HPDE6-E6E7 (cell line): Measurements from ENCODE around the gene CDKN2A.

Experiments used
- DNase-seq: peaks from one replicate; pipeline ENCODE4 v3.0.0; 2011; ENCODE audit warnings: missing footprints; ENCODE audit errors: extremely low spot score

Gene CDKN2A

DNA sequence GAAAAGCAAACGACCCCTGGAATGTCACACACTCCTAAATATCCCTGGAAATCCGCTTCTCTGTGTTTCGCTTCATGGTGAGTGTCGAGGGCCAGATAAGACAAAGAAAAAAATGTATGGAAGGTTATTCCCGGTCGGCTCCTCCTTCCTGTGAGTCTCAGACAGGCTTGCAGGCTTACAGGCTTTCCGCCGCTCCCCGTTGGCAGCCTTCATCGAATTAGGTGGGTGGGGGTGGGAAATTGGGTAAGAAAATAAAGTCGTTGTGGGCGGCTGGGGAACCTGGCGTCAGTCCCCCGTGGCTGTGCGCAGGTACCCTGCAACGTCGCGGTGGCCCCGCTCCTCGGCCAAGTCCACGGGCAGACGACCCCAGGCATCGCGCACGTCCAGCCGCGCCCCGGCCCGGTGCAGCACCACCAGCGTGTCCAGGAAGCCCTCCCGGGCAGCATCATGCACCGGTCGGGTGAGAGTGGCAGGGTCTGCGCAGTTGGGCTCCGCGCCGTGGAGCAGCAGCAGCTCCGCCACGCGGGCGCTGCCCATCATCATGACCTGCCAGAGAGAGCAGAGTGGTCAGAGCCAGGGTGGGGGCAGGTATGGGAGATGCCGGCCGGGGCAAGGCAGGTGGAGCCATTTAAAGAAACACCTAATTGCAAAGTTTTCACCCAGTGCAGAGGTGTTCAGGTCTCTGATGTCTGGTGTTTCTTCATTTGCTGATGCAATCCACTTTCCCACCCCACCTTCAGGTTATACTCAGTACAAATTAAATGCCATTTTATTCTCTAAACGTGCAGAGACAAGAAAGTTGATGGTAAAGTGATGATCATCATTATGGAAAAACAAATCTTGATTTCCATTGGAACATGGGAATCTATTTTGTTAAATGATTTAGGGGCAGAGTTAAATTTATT, 11.8 kb upstream of the CDKN2A start:
- no peak for DNase-seq

- DNase-seq: no peak
Measured at GRCh38 chr9:22005021-22005701, 11.0 kb upstream of the CDKN2A start.

DNA sequence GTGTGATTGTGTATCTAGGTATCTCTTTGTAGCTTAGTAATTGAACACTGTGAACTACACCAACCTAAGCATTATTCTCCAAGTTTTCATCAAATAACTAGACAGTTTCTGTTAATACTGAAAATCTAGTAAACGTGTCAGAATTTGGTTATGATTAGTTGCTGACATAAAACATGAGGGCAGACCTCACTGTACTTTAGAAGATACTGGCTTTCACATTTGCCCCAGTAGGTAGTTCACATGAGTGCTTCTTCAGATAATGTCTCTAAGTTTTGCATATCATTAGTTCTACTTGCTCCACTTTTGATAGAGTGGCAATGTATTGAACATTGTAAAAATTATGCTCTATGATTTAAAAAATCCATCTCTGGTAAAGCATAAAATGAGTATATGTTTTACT, 7.8 kb upstream of the CDKN2A start:
- no peak for DNase-seq

GRCh38 chr9:21998026-21998425, 3.8 kb upstream of the CDKN2A start:
- no peak for DNase-seq

DNA sequence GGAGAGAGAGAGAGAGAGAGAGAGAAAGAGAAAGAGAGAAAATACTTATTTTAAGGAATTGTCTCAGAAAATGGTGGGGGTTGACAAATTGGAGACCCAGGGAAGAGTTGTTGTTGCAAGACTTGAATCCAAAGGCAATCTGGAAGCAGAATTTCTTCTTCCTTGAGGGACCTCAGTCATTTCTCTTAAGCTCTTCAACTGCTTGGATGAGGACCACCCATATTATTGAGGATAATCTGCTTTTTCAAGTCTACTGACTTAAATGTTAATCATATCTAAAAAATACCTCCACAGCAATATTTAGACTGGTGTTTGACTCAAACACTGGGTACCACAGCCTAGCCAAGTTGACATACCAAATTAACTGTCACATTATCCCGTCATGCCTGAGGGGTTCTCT, 3.3 kb upstream of the CDKN2A start:
- DNase-seq: no peak

DNA sequence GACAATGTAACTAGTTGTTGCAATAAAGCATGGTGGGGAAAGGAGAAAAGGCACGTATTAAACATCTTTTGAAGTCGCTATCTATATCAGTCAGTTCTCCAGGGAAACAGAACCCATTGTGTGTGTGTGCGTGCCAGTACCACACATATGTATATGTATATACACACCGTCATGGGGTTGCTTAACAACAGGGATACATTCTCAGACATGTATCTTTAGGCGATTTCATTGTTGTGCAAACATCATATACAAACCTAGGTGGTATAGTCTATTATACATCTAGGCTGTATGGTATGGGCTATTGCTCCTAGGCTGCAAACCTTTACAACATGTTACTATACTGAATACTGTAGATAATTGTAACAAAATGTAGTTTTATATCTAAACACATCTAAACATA, 2.7 kb upstream of the CDKN2A start:
- no peak for DNase-seq

DNA sequence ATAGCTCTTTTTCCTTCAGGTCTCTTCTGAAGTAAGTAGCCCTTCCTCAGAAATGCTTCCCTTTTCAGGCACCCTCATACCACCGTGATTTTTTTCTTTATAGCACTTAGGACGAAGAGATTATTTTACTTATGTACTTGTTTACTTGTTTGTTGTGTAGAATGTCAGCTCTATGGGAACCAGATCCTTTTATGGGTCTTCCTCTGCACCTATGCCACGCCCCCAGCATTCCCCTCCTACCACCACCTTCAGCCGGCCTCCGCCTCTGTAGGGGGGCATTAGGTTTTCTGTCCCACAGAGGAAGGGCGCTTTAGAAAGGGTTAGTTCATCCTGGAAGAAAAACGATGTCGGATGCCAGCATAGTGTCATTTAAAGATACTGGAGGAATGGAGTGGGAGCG, 2.2 kb upstream of the CDKN2A start:
- DNase-seq: no peak

- no peak for DNase-seq
Measured at GRCh38 chr9:21995666-21996398, 1.6 kb upstream of the CDKN2A start.

- no peak for DNase-seq
Measured at GRCh38 chr9:21995006-21995665, 944 bp upstream of the CDKN2A start.

DNA sequence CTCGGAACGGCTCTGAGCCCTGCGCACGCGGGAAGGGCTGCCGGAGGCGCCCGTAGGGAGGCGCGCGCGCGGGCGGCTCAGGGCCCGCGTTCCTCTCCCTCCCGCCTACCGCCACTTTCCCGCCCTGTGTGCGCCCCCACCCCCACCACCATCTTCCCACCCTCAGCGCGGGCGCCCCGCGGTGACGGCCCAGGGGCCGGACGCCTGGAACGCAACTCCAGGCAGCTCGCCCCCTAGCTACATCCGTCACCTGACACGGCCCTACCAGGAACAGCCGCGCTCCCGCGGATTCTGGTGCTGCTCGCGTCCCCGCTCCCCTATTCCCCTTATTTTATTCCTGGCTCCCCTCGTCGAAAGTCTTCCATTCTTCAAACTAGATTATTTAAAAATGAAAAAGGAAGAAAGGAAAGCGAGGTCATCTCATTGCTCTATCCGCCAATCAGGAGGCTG, 389 bp upstream of the CDKN2A start, which contains the start of gene CDKN2B-AS1:
Gene CDKN2B-AS1 (plus strand): TSS at position 236 of the 450 bp plus-strand sequence.
- no peak for DNase-seq

GRCh38 chr9:21993007-21993406, 1.2 kb downstream of the CDKN2A start:
- no peak for DNase-seq

GRCh38 chr9:21991072-21991959, 2.9 kb downstream of the CDKN2A start:
- DNase-seq: no peak

GRCh38 chr9:21989440-21990189, 4.6 kb downstream of the CDKN2A start:
- DNase-seq: no peak

- DNase-seq: no peak
Measured at GRCh38 chr9:21988056-21988990, 5.9 kb downstream of the CDKN2A start.

DNA sequence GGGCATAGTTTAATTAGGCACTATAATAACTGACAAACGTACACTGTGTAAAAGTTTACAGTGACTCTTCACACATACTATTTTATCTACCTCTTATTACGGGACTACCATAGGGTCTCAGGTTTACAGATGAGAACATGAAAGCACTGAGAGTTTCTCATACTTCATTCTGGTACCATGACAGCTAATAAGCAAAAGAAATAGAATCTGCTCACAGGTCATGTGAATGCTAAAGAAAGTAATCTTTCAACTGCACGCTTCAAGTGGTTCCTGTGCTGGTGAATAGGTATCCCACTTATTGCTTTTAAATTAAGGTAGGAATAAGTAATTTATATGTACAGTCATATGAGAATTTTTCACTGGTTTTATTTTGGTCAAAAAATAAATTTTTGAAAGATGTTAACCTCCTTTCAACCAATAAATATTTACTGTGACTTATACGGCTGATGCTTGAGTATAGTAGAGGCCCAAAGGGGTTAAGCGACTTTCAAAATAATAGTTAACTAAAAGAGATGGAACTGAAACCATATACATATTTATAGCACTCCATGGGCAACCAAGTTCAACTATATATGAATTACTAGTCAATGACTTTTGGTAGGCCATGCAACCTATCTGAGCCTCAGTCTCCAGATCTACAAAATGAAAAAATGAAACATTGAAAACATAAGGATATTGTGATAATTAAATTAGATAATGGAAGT, 8.1 kb downstream of the CDKN2A start:
- DNase-seq: no peak

- DNase-seq: no peak
Measured at GRCh38 chr9:21984101-21984500, 10.1 kb downstream of the CDKN2A start.

GRCh38 chr9:21983561-21983935, 10.6 kb downstream of the CDKN2A start:
- no peak for DNase-seq

GRCh38 chr9:21982861-21983560, 11.2 kb downstream of the CDKN2A start:
- no peak for DNase-seq
